ENCODE results near the gene IPO9. TPM values are rescaled to one million over a fixed set of nuclear protein-coding genes. Genes with fewer than 3 reads are reported as not detected.

The IPO9 gene
- total RNA-seq (2021) (121 and 136 TPM in 2 replicates), Bru-seq, nascent RNA (percentile 96 among the genes with signal in this experiment), BruChase-seq, experiment 1, labeled RNA remaining after a 2-hour chase (percentile 96 among the genes with signal in this experiment), BruChase-seq, experiment 2, labeled RNA remaining after a 6-hour chase (percentile 95 among the genes with signal in this experiment)
- long read RNA-seq, full-length matches to known transcripts: 345 of 452 reads
- long read RNA-seq, partial matches to known transcripts: 31 of 452 reads
- long read RNA-seq, other reads (novel, unspliced or antisense): 76 of 452 reads

GRCh38 chr1:201828820-201829774 lies at the start of gene IPO9:
Gene IPO9 (plus strand): TSS chr1:201829157. CDS start chr1:201829210, 53 bp downstream.
- H3K4me3 ChIP-seq (ENCODE audit: low read depth, low read length, poor library complexity, severe bottlenecking): peak within 1 kb of the TSS; percentile 94
- H3K9me3 ChIP-seq (ENCODE audit: low read depth, low read length, poor library complexity, severe bottlenecking): no peaks in the 10 kb centered on the region
- DNase-seq (ENCODE audit: low spot score): peak; percentile 97
- intact Hi-C loops (cut with micrococcal nuclease; ENCODE audit: unreplicated experiment): no loop called here
- ChIA-PET POLR2A (ENCODE audit: low non-redundant PET) (no interaction called here), CTCF (interaction anchor here (1.0 kb wide), 1 partner anchor 36 kb away, joined by 3 read pairs; no protein-coding TSS in a partner anchor)
- peaks cover 18% of the 10 kb centered on the region for H3K4me1 ChIP-seq (ENCODE audit: insufficient read depth, low read length, poor library complexity, severe bottlenecking)
- TF ChIP-seq EZH2 (IDR thresholded peaks at IDR 0.05; ENCODE audit: borderline replicate concordance, low read depth, low read length, poor library complexity, severe bottlenecking) (no peak), CTCF (conservative IDR thresholded peaks at IDR 0.05; ENCODE audit: low read depth, low read length) (peak; percentile 90)
- peak within 1 kb of the TSS; percentile 96 for H3K27ac ChIP-seq (ENCODE audit: low read depth, low read length, poor library complexity, severe bottlenecking)
- BruUV-seq (replicated peaks): TSS peak; percentile 68
- no peaks in the 10 kb centered on the region for H3K27me3 ChIP-seq (replicated peaks; ENCODE audit: insufficient read depth, low read depth, low read length, poor library complexity)
- no peaks in the 10 kb centered on the region for H3K36me3 ChIP-seq (ENCODE audit: insufficient read depth, low read length, poor library complexity, severe bottlenecking)

DNA sequence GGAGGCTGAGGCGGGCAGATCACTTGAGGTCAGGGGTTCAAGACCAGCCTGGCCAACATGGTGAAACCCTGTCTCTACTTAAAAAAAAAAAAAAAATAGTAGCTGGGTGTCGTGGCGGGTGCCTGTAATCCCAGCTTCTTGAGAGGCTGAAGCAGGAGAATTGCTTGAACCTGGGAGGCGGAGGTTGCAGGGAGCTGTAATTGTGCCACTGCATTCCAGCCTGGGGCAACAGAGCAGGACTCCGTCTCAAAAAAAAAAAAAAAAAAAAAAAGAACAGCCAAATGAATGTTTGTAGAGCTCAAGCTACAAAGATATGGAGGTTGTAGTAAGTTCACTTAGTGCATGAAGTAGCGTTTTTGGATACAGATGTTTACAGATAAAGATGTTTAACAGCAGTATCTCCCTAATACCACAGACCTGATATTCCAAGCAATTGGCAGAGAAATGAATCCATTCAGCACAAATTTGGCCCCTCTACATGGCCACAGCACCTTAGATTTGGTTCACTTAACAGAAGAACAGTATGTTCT lies 49.5 kb upstream of the IPO9 start:
- ChIA-PET POLR2A (ENCODE audit: low non-redundant PET) (no interaction called here), CTCF (no interaction called here)
- Histone ChIP-seq H3K36me3 (ENCODE audit: insufficient read depth, low read length, poor library complexity, severe bottlenecking) (peaks cover 9% of the 10 kb centered on the region), H3K27me3 (replicated peaks; ENCODE audit: insufficient read depth, low read depth, low read length, poor library complexity) (no peaks in the 10 kb centered on the region), H3K27ac (ENCODE audit: low read depth, low read length, poor library complexity, severe bottlenecking) (no peak overlapping the region), H3K9me3 (ENCODE audit: low read depth, low read length, poor library complexity, severe bottlenecking) (no peaks in the 10 kb centered on the region), H3K4me3 (ENCODE audit: low read depth, low read length, poor library complexity, severe bottlenecking) (no peak overlapping the region), H3K4me1 (ENCODE audit: insufficient read depth, low read length, poor library complexity, severe bottlenecking) (peaks cover 55% of the 10 kb centered on the region)
- no peak for TF ChIP-seq EZH2 (IDR thresholded peaks at IDR 0.05; ENCODE audit: borderline replicate concordance, low read depth, low read length, poor library complexity, severe bottlenecking)
- TF ChIP-seq CTCF (conservative IDR thresholded peaks at IDR 0.05; ENCODE audit: low read depth, low read length): no peak
- no peak for DNase-seq (ENCODE audit: low spot score)
- BruUV-seq (replicated peaks): no TSS peak
- intact Hi-C loops (cut with micrococcal nuclease; ENCODE audit: unreplicated experiment): no loop called here

DNA sequence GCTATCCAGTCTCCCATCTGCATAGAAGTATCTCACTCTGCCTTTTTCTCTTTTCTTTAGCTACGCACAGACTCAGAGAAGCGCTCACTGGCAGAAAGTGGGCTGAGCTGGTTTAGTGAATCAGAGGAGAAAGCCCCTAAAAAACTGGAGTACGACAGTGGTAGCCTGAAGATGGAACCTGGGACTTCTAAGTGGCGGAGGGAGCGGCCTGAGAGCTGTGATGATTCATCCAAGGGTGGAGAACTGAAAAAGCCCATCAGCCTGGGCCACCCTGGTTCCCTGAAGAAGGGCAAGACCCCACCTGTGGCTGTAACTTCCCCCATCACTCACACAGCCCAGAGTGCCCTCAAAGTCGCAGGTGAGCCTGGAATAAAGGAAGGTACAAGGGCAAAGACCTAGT lies 48.0 kb upstream of the IPO9 start:
- Histone ChIP-seq H3K9me3 (ENCODE audit: low read depth, low read length, poor library complexity, severe bottlenecking) (no peaks in the 10 kb centered on the region), H3K36me3 (ENCODE audit: insufficient read depth, low read length, poor library complexity, severe bottlenecking) (peaks cover 14% of the 10 kb centered on the region), H3K27ac (ENCODE audit: low read depth, low read length, poor library complexity, severe bottlenecking) (no peak overlapping the region), H3K27me3 (replicated peaks; ENCODE audit: insufficient read depth, low read depth, low read length, poor library complexity) (no peaks in the 10 kb centered on the region), H3K4me1 (ENCODE audit: insufficient read depth, low read length, poor library complexity, severe bottlenecking) (peaks cover 55% of the 10 kb centered on the region), H3K4me3 (ENCODE audit: low read depth, low read length, poor library complexity, severe bottlenecking) (no peak overlapping the region)
- no peak for DNase-seq (ENCODE audit: low spot score)
- BruUV-seq (replicated peaks): no TSS peak
- intact Hi-C loops (cut with micrococcal nuclease; ENCODE audit: unreplicated experiment): no loop called here
- POLR2A ChIA-PET (ENCODE audit: low non-redundant PET): no interaction called here
- TF ChIP-seq EZH2 (IDR thresholded peaks at IDR 0.05; ENCODE audit: borderline replicate concordance, low read depth, low read length, poor library complexity, severe bottlenecking) (no peak), CTCF (conservative IDR thresholded peaks at IDR 0.05; ENCODE audit: low read depth, low read length) (no peak)
- CTCF ChIA-PET: interaction anchor here (0.9 to 1.4 kb wide), 2 partner anchors 12 to 38 kb away, joined by 3 to 4 read pairs; no protein-coding TSS in a partner anchor

All from A673 (cell line).